WTC11 (cell line): ENCODE data around the gene OSBP2. TPM values are rescaled to one million over a fixed set of nuclear protein-coding genes. Genes with fewer than 3 reads are reported as not detected.

Experiments used
- ATAC-seq: fragments of 200-7000 bp; cut with Tn5 transposase; 2 replicates; pipeline ENCODE4 v1.10.0; 2021; ENCODE audit warnings: mild to moderate bottlenecking, moderate library complexity
- CTCF ChIA-PET: fragments of 300-600 bp; sonication (Branson Sonifier 250); formaldehyde crosslinking; loops from one replicate; lab custom pipeline; 2021; ENCODE audit warnings: antibody characterized with exemption; lab: Charles Lee
- POLR2A ChIA-PET: fragments of 350-600 bp; sonication (Branson Sonifier 250); formaldehyde crosslinking; loops from one replicate; lab custom pipeline; 2021; ENCODE audit warnings: antibody characterized with exemption; lab: Charles Lee
- DNase-seq: peaks from one replicate; pipeline ENCODE4 v3.0.0; 2021; ENCODE audit warnings: low spot score
- H3K27ac Mint-ChIP-seq: 2 replicates; pipeline ENCODE4 v1.8.0; 2021; ENCODE audit warnings: mixed read lengths
- H3K27me3 Mint-ChIP-seq: 2 replicates; pipeline ENCODE4 v1.8.0; 2021; ENCODE audit warnings: low read depth, mild to moderate bottlenecking, moderate library complexity, mixed read lengths
- H3K36me3 Mint-ChIP-seq: 2 replicates; pipeline ENCODE4 v1.8.0; 2021; ENCODE audit warnings: mixed read lengths
- H3K4me1 Mint-ChIP-seq: 2 replicates; pipeline ENCODE4 v1.8.0; 2022; ENCODE audit warnings: mixed read lengths
- H3K4me3 Mint-ChIP-seq: 2 replicates; pipeline ENCODE4 v1.8.0; 2021; ENCODE audit warnings: mild to moderate bottlenecking, moderate library complexity, mixed read lengths
- H3K9me3 Mint-ChIP-seq: 2 replicates; pipeline ENCODE4 v1.8.0; 2021; ENCODE audit warnings: mixed read lengths
- ATF1 ChIP-seq: sonication (generic); formaldehyde crosslinking; IDR thresholded peaks from 2 replicates; pipeline ENCODE4 v1.8.1; 2023; ENCODE audit warnings: mild to moderate bottlenecking, moderate library complexity, missing genetic modification reagents
- CBFB ChIP-seq: sonication (generic); formaldehyde crosslinking; IDR thresholded peaks from 2 replicates; pipeline ENCODE4 v1.8.1; 2022; ENCODE audit warnings: mild to moderate bottlenecking, low read depth, missing genetic modification reagents
- CREB1 ChIP-seq: sonication (generic); formaldehyde crosslinking; IDR thresholded peaks from 2 replicates; pipeline ENCODE4 v1.8.0; 2023; ENCODE audit warnings: mild to moderate bottlenecking, missing genetic modification reagents
- E2F4 ChIP-seq: sonication (generic); formaldehyde crosslinking; IDR thresholded peaks from 2 replicates; pipeline ENCODE4 v1.8.1; 2022; ENCODE audit warnings: low read depth, mild to moderate bottlenecking, moderate library complexity, missing genetic modification reagents, borderline replicate concordance
- ELF4 ChIP-seq: sonication (generic); formaldehyde crosslinking; IDR thresholded peaks from 2 replicates; pipeline ENCODE4 v1.8.1; 2022; ENCODE audit warnings: low read depth, mild to moderate bottlenecking, moderate library complexity, missing genetic modification reagents
- FOXK1 ChIP-seq: sonication (generic); formaldehyde crosslinking; IDR thresholded peaks from 2 replicates; pipeline ENCODE4 v1.8.0; 2022; ENCODE audit warnings: mild to moderate bottlenecking, moderate library complexity, missing genetic modification reagents
- FOXP1 ChIP-seq: sonication (generic); formaldehyde crosslinking; IDR thresholded peaks from 2 replicates; pipeline ENCODE4 v1.8.0; 2022; ENCODE audit warnings: missing genetic modification reagents, mild to moderate bottlenecking, moderate library complexity, borderline replicate concordance
- GRHL2 ChIP-seq: fragments of 250-450 bp; sonication (Bioruptor Pico); IDR thresholded peaks from 2 replicates; pipeline ENCODE4 v1.8.0; 2022; ENCODE audit warnings: mild to moderate bottlenecking, moderate library complexity; ENCODE audit not compliant: insufficient replicate concordance, severe bottlenecking
- JAZF1 ChIP-seq: fragments of 250-450 bp; sonication (Bioruptor Pico); IDR thresholded peaks from 2 replicates; pipeline ENCODE4 v1.9.0; 2021; ENCODE audit warnings: moderate library complexity, mild to moderate bottlenecking, inconsistent platforms
- JUN ChIP-seq: sonication (generic); formaldehyde crosslinking; IDR thresholded peaks from 2 replicates; pipeline ENCODE4 v1.8.0; 2023; ENCODE audit warnings: mild to moderate bottlenecking, missing genetic modification reagents
- KAT7 ChIP-seq: sonication (generic); formaldehyde crosslinking; IDR thresholded peaks from 2 replicates; pipeline ENCODE4 v1.8.1; 2023; ENCODE audit warnings: missing genetic modification reagents, mild to moderate bottlenecking, borderline replicate concordance
- NFATC4 ChIP-seq: fragments of 250-450 bp; sonication (Bioruptor Pico); IDR thresholded peaks from 2 replicates; pipeline ENCODE4 v1.9.0; 2021; ENCODE audit warnings: mild to moderate bottlenecking
- NFYB ChIP-seq: sonication (generic); formaldehyde crosslinking; conservative IDR thresholded peaks from 2 replicates; pipeline ENCODE4 v1.8.0; 2022; ENCODE audit warnings: low read depth, missing genetic modification reagents
- NR1H2 ChIP-seq: sonication (generic); formaldehyde crosslinking; IDR thresholded peaks from 2 replicates; pipeline ENCODE4 v1.9.0; 2021; ENCODE audit warnings: mild to moderate bottlenecking, moderate library complexity, missing genetic modification reagents
- OVOL2 ChIP-seq: fragments of 250-450 bp; sonication (Bioruptor Pico); IDR thresholded peaks from 2 replicates; pipeline ENCODE4 v1.9.0; 2021; ENCODE audit warnings: mild to moderate bottlenecking, borderline replicate concordance
- PREB ChIP-seq: sonication (generic); formaldehyde crosslinking; IDR thresholded peaks from 2 replicates; pipeline ENCODE4 v1.8.1; 2022; ENCODE audit warnings: mild to moderate bottlenecking, missing genetic modification reagents, moderate library complexity, borderline replicate concordance
- TCF7 ChIP-seq: sonication (generic); formaldehyde crosslinking; IDR thresholded peaks from 2 replicates; pipeline ENCODE4 v1.8.0; 2022; ENCODE audit warnings: mild to moderate bottlenecking, low read depth, missing genetic modification reagents, moderate library complexity
- USF2 ChIP-seq: sonication (generic); formaldehyde crosslinking; IDR thresholded peaks from 2 replicates; pipeline ENCODE4 v1.8.1; 2023; ENCODE audit warnings: mild to moderate bottlenecking, missing genetic modification reagents, moderate library complexity
- ZMAT4 ChIP-seq: fragments of 250-450 bp; sonication (Bioruptor Pico); IDR thresholded peaks from 2 replicates; pipeline ENCODE4 v1.9.0; 2021; ENCODE audit warnings: mild to moderate bottlenecking
- ZNF121 ChIP-seq: sonication (generic); formaldehyde crosslinking; IDR thresholded peaks from 2 replicates; pipeline ENCODE4 v1.8.0; 2023; ENCODE audit warnings: missing genetic modification reagents
- ZNF423 ChIP-seq: fragments of 250-450 bp; sonication (Bioruptor Pico); IDR thresholded peaks from 2 replicates; pipeline ENCODE4 v2.1.2; 2022; ENCODE audit warnings: mild to moderate bottlenecking, moderate library complexity
- total RNA-seq: library from RNA; stranded (reverse); gene quantifications from 3 replicates; pipeline ENCODE4 v1.2.3, GENCODE V29; 2021
- TF ChIP-seq, protein P1 (sequence below): sonication (generic); formaldehyde crosslinking; IDR thresholded peaks from 2 replicates; pipeline ENCODE4 v1.8.0; 2023; ENCODE audit warnings: missing genetic modification reagents, mild to moderate bottlenecking, borderline replicate concordance

Gene OSBP2
- total RNA-seq, 1 experiment from 2014 or later, result 4.1 TPM

GRCh38 chr22:30681831-30682230, 12.8 kb upstream of the OSBP2 start:
- Mint-ChIP-seq H3K27me3 (no peaks in the 10 kb centered on the region), H3K4me3 (no peak overlapping the region), H3K4me1 (peaks cover 25% of the 10 kb centered on the region), H3K36me3 (no peaks in the 10 kb centered on the region), H3K27ac (no peak overlapping the region), H3K9me3 (no peaks in the 10 kb centered on the region)
- TF ChIP-seq ZNF121 (no peak), ZNF423 (no peak), TCF7 (CRISPR knock-in tag) (no peak), GRHL2 (CRISPR knock-in tag) (no peak), ELF4 (CRISPR knock-in tag) (no peak), JUN (no peak), CBFB (CRISPR knock-in tag) (no peak), USF2 (CRISPR knock-in tag) (no peak), JAZF1 (CRISPR knock-in tag) (no peak)
- TF ChIP-seq, protein P1, sequence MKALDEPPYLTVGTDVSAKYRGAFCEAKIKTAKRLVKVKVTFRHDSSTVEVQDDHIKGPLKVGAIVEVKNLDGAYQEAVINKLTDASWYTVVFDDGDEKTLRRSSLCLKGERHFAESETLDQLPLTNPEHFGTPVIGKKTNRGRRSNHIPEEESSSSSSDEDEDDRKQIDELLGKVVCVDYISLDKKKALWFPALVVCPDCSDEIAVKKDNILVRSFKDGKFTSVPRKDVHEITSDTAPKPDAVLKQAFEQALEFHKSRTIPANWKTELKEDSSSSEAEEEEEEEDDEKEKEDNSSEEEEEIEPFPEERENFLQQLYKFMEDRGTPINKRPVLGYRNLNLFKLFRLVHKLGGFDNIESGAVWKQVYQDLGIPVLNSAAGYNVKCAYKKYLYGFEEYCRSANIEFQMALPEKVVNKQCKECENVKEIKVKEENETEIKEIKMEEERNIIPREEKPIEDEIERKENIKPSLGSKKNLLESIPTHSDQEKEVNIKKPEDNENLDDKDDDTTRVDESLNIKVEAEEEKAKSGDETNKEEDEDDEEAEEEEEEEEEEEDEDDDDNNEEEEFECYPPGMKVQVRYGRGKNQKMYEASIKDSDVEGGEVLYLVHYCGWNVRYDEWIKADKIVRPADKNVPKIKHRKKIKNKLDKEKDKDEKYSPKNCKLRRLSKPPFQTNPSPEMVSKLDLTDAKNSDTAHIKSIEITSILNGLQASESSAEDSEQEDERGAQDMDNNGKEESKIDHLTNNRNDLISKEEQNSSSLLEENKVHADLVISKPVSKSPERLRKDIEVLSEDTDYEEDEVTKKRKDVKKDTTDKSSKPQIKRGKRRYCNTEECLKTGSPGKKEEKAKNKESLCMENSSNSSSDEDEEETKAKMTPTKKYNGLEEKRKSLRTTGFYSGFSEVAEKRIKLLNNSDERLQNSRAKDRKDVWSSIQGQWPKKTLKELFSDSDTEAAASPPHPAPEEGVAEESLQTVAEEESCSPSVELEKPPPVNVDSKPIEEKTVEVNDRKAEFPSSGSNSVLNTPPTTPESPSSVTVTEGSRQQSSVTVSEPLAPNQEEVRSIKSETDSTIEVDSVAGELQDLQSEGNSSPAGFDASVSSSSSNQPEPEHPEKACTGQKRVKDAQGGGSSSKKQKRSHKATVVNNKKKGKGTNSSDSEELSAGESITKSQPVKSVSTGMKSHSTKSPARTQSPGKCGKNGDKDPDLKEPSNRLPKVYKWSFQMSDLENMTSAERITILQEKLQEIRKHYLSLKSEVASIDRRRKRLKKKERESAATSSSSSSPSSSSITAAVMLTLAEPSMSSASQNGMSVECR (CRISPR knock-in tag), result no peak
- no peak for DNase-seq
- ATAC-seq, result no peak
- ChIA-PET POLR2A (no interaction called here), CTCF (interaction anchor here (0.9 to 4.3 kb wide), 3 partner anchors 24 to 209 kb away, joined by 3 to 23 read pairs (median 3); no protein-coding TSS in a partner anchor)

DNA sequence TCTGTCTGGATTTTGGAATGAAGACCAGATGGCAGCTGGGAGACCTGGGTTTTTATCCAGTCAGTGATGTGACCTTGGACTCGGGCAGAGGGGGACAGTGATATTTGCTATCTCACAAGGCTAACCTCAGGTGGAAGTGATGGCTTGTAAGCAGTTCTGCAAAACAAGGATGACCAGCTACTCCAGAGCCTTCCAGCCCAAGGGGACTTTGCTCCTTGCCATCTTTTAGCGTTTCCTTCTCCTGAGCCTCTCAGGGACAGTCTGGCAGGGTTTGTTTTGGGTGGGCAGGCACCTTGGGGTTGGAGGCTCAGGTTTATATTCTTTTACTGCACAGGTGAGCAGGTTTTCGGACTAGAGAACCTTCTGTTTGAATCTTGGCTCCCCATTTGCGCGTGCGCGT, 9.5 kb upstream of the OSBP2 start:
- Mint-ChIP-seq H3K27ac (no peak overlapping the region), H3K9me3 (no peaks in the 10 kb centered on the region), H3K36me3 (no peaks in the 10 kb centered on the region), H3K4me1 (peaks cover 17% of the 10 kb centered on the region), H3K27me3 (no peaks in the 10 kb centered on the region), H3K4me3 (no peak overlapping the region)
- ATAC-seq (no peak), DNase-seq (no peak)
- TF ChIP-seq FOXK1 (CRISPR knock-in tag), result no peak
- TF ChIP-seq KAT7, result no peak
- TF ChIP-seq NFATC4 (CRISPR knock-in tag), result no peak
- no peak for TF ChIP-seq OVOL2 (CRISPR knock-in tag)
- no peak for TF ChIP-seq ZMAT4 (CRISPR knock-in tag)
- no peak for TF ChIP-seq PREB
- TF ChIP-seq NR1H2, result no peak
- TF ChIP-seq GRHL2 (CRISPR knock-in tag), result no peak
- no peak for TF ChIP-seq CREB1 (CRISPR knock-in tag)
- TF ChIP-seq ATF1 (CRISPR knock-in tag), result no peak
- TF ChIP-seq CBFB (CRISPR knock-in tag), result no peak
- TF ChIP-seq FOXP1 (CRISPR knock-in tag), result no peak
- no peak for TF ChIP-seq E2F4
- no peak for TF ChIP-seq NFYB (CRISPR knock-in tag)
- CTCF ChIA-PET, result interaction anchor here (0.6 to 1.8 kb wide), 5 partner anchors 10 to 78 kb away, joined by 4 to 9 read pairs (median 6); partner anchors contain the start of genes OSBP2, SLC35E4 and TCN2
- POLR2A ChIA-PET, result interaction anchor here (0.6 to 0.8 kb wide), 5 partner anchors 10 to 1358 kb away, joined by 3 to 7 read pairs (median 4); partner anchors contain the start of genes SLC35E4 and SLC5A1
